B cell (primary cell): ENCODE data around the gene GNAI2. TPM values are rescaled to one million over a fixed set of nuclear protein-coding genes. Genes with fewer than 3 reads are reported as not detected.
A peak's percentile ranks its signal among the peaks of the same experiment; 100 is the strongest.

ENCODE experiments used
- ATAC-seq: fragments of 200-7000 bp; cut with Tn5 transposase; one replicate; pipeline ENCODE4 v1.10.0; 2021; ENCODE audit warnings: low read depth, mild to moderate bottlenecking, moderate number of reproducible peaks, moderate library complexity
- CTCF ChIA-PET: fragments of 350-600 bp; sonication (Branson Sonifier 250); formaldehyde crosslinking; loops from one replicate; lab custom pipeline; 2021; ENCODE audit warnings: antibody characterized with exemption, inconsistent platforms; lab: Charles Lee
- POLR2A ChIA-PET: fragments of 350-600 bp; sonication (Branson Sonifier 250); formaldehyde crosslinking; loops from one replicate; lab custom pipeline; 2021; ENCODE audit warnings: antibody characterized with exemption; lab: Charles Lee
- DNase-seq: peaks from one replicate; pipeline ENCODE4 v3.0.0; 2013
- H2AFZ ChIP-seq: 2 replicates; pipeline ENCODE4 v1.6.1; 2012; ENCODE audit warnings: mild to moderate bottlenecking, low read depth, low read length; ENCODE audit not compliant: insufficient read depth, poor library complexity, severe bottlenecking
- H3K27ac ChIP-seq, 2 donors: 1 replicate in 1 of 2; 2 replicates in 1 of 2; pipeline ENCODE4 v1.5.1; 2012 to 2013; ENCODE audit warnings: low read length in 2 of 2, mild to moderate bottlenecking in 2 of 2, moderate library complexity in 1 of 2
- H3K27me3 ChIP-seq, 4 experiments: fragments of 200-600 bp in 1 of 4; sonication (generic) in 1 of 4; replicated peaks in 1 of 4; 1 replicate in 2 of 4; 2 replicates in 2 of 4; pipeline versions ENCODE4 v1.6.1 to v1.7.0; 2013 to 2016; ENCODE audit warnings: low read length in 3 of 4, mild to moderate bottlenecking in 2 of 4, mixed read lengths in 1 of 4, moderate library complexity in 1 of 4; ENCODE audit not compliant: insufficient read depth in 4 of 4, control insufficient read depth in 3 of 4; ENCODE audit errors: control extremely low read depth in 1 of 4
- H3K36me3 ChIP-seq, 2 experiments: replicated peaks in 1 of 2; 1 replicate in 1 of 2; 2 replicates in 1 of 2; pipeline versions ENCODE4 v1.6.1 to v1.7.1; 2013; ENCODE audit warnings: low read length in 1 of 2; ENCODE audit not compliant: insufficient read depth in 2 of 2, control insufficient read depth in 1 of 2; ENCODE audit errors: control extremely low read depth in 1 of 2, extremely low read depth in 1 of 2
- H3K4me1 ChIP-seq, 2 donors: fragments of 200-600 bp in 1 of 2; sonication (generic) in 1 of 2; 1 replicate in 1 of 2; 2 replicates in 1 of 2; pipeline versions ENCODE4 v1.5.1 to v1.6.1; 2013 to 2017; ENCODE audit warnings: low read length in 2 of 2; ENCODE audit not compliant: control insufficient read depth in 2 of 2, insufficient read depth in 2 of 2
- H3K4me2 ChIP-seq: replicated peaks from 2 replicates; pipeline ENCODE3; 2012; ENCODE audit warnings: mild to moderate bottlenecking, low read depth, low read length; ENCODE audit not compliant: poor library complexity, severe bottlenecking
- H3K4me3 ChIP-seq, 5 experiments: fragments of 200-600 bp in 1 of 5; sonication (generic) in 1 of 5; 1 replicate in 3 of 5; 2 replicates in 2 of 5; pipeline versions ENCODE4 v1.5.1 to v1.7.0; 2011 to 2016; ENCODE audit warnings: low read length in 4 of 5, mild to moderate bottlenecking in 4 of 5, low read depth in 2 of 5, control low read depth in 1 of 5, moderate library complexity in 1 of 5; ENCODE audit not compliant: insufficient read depth in 1 of 5; ENCODE audit errors: control extremely low read depth in 1 of 5, extremely low read depth in 1 of 5
- H3K79me2 ChIP-seq: fragments of 200-600 bp; sonication (generic); one replicate; pipeline ENCODE4 v1.6.0; 2016; ENCODE audit warnings: low read length; ENCODE audit not compliant: control insufficient read depth, insufficient read depth
- H3K9ac ChIP-seq: fragments of 200-600 bp; sonication (generic); 2 replicates; pipeline ENCODE4 v1.6.1; 2017; ENCODE audit warnings: mild to moderate bottlenecking, low read length, moderate library complexity
- H3K9me3 ChIP-seq, 3 donors: one replicate each; pipeline versions ENCODE4 v1.6.1 to v1.7.1; 2013; ENCODE audit warnings: low read length in 2 of 3; ENCODE audit not compliant: control insufficient read depth in 2 of 3, insufficient read depth in 1 of 3; ENCODE audit errors: control extremely low read depth in 1 of 3
- H4K20me1 ChIP-seq: 2 replicates; pipeline ENCODE4 v1.6.0; 2012; ENCODE audit warnings: mild to moderate bottlenecking, low read length; ENCODE audit not compliant: insufficient read depth, control insufficient read depth, poor library complexity, severe bottlenecking
- H3K27ac Mint-ChIP-seq: one replicate; pipeline ENCODE4 v1.8.0; 2021; ENCODE audit warnings: mixed read lengths
- H3K27me3 Mint-ChIP-seq: one replicate; pipeline ENCODE4 v1.8.0; 2021; ENCODE audit warnings: mixed read lengths
- H3K4me1 Mint-ChIP-seq: one replicate; pipeline ENCODE4 v1.8.0; 2021; ENCODE audit warnings: mixed read lengths
- H3K4me3 Mint-ChIP-seq: one replicate; pipeline ENCODE4 v1.8.0; 2021; ENCODE audit warnings: mixed read lengths
- H3K9me3 Mint-ChIP-seq: one replicate; pipeline ENCODE4 v1.8.0; 2022; ENCODE audit warnings: mixed read lengths; ENCODE audit not compliant: insufficient read depth
- EZH2 ChIP-seq: IDR thresholded peaks from 2 replicates; pipeline ENCODE4 v1.6.1; 2012; ENCODE audit warnings: borderline replicate concordance, low read depth, mild to moderate bottlenecking, moderate library complexity, low read length; ENCODE audit not compliant: insufficient read depth, poor library complexity, severe bottlenecking
- WGBS: methylation state at CpG from one replicate; pipeline ENCODE4 v1.1.5; 2013; ENCODE audit warnings: missing lambda C conversion rate; ENCODE audit not compliant: insufficient coverage; 5-methylcytosine and 5-hydroxymethylcytosine counted together
- intact Hi-C: fragments of 100-400 bp; cut with micrococcal nuclease; formaldehyde crosslinking; loops from one replicate; pipeline ENCODE4 v1.10.0; 2022
- polyA plus RNA-seq: library from polyadenylated mRNA; depleted of rRNA; stranded (reverse); fragments of >200 nt; gene quantifications from 2 replicates; pipeline ENCODE4 v1.2.3, GENCODE V29; 2012
- total RNA-seq, 2 donors: library from RNA; stranded (reverse); fragments of 120-200 nt in 1 of 2; gene quantifications; 1 replicate in 1 of 2; 2 replicates in 1 of 2; pipeline versions ENCODE4 v1.2.3 to v1.2.4, GENCODE V29; 2013 to 2022
- TF ChIP-seq, protein P1 (sequence below): fragments of 200-600 bp; IDR thresholded peaks from one replicate; pipeline ENCODE4 v1.8.0; 2022; ENCODE audit warnings: antibody characterized with exemption, mild to moderate bottlenecking

GNAI2 gene
- total and polyA plus RNA-seq, 2 donors (not counting 1 experiment from before 2014, with no cell fraction given) = 302 to 491 TPM

DNA sequence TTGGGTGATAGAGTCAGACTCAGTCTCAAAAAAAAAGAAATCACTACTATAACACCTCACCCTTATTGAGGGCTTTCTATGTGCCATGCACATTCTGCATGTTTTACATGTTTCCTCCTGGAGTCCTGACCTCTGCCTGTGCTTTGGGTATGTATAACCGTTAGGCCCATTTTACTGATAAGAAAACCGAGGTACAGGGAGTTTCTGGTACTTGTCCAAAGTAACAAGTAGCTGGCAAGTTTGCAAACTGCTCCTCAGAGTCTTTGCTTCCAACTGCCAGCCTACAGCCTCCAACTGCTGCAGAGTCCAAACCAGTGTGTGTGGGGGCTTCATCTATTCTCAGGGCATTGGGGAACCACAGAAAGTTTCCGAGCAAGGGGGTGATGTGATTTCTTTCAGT is 3.7 kb upstream of the GNAI2 start:
- H4K20me1 ChIP-seq = peaks cover 11% of the 10 kb centered on the region
- H3K4me1 Mint-ChIP-seq = peaks cover 55% of the 10 kb centered on the region
- ChIA-PET CTCF (interaction anchor here (22.2 kb wide), 1 partner anchor 16 kb away, joined by 596 read pairs; the partner anchor contains the start of gene GNAI2), POLR2A (interaction anchor here (0.7 kb wide), 1 partner anchor 14 kb away, joined by 3 read pairs; no protein-coding TSS in a partner anchor)
- intact Hi-C loops = loop anchor here (10.0 kb wide), 1 partner anchor 888 kb away; the partner anchor contains the start of gene USP4
- no peak overlapping the region for H3K4me2 ChIP-seq
- WGBS = 91% methylated on average over 2 of the region's 3 CpGs
- H3K36me3 ChIP-seq = no peaks in the 10 kb centered on the region
- ATAC-seq (no peak), DNase-seq (no peak)
- no peaks in the 10 kb centered on the region for H3K27me3 Mint-ChIP-seq
- H3K4me1 ChIP-seq = peaks cover 31 to 49% of the 10 kb centered on the region in 2 donors
- H3K4me3 ChIP-seq = no peak overlapping the region
- H3K27ac Mint-ChIP-seq = no peak overlapping the region
- TF ChIP-seq, protein P1, sequence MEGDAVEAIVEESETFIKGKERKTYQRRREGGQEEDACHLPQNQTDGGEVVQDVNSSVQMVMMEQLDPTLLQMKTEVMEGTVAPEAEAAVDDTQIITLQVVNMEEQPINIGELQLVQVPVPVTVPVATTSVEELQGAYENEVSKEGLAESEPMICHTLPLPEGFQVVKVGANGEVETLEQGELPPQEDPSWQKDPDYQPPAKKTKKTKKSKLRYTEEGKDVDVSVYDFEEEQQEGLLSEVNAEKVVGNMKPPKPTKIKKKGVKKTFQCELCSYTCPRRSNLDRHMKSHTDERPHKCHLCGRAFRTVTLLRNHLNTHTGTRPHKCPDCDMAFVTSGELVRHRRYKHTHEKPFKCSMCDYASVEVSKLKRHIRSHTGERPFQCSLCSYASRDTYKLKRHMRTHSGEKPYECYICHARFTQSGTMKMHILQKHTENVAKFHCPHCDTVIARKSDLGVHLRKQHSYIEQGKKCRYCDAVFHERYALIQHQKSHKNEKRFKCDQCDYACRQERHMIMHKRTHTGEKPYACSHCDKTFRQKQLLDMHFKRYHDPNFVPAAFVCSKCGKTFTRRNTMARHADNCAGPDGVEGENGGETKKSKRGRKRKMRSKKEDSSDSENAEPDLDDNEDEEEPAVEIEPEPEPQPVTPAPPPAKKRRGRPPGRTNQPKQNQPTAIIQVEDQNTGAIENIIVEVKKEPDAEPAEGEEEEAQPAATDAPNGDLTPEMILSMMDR = no peak
- TF ChIP-seq EZH2 = no peak
- H3K79me2 ChIP-seq = peaks cover 80% of the 10 kb centered on the region
- H3K9ac ChIP-seq = no peak overlapping the region
- H3K27ac ChIP-seq = no peak overlapping the region
- H3K9me3 Mint-ChIP-seq = no peaks in the 10 kb centered on the region
- H3K27me3 ChIP-seq = no peaks in the 10 kb centered on the region
- no peak overlapping the region for H2AFZ ChIP-seq
- H3K9me3 ChIP-seq = no peaks in the 10 kb centered on the region
- no peak overlapping the region for H3K4me3 Mint-ChIP-seq

DNA sequence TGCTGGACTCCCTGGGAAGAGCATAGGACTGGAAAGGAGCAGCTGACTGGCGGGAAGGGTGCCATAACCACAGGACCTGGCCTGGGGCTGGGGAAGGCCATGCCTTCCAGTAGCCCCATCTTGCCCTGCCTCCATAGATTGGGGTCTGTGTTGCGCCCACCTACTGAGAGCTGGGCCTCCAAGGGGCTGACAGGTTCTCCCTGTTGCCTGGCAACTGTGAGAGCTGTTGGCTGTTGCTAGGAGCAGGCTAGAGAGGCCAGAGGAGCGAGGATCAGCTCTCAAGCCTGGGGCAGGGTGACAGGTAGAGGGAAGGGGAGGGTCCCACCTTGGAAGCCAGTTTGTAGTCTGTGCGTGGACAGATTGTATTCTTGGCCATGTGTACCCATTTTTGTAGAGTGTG is 2.8 kb upstream of the GNAI2 start:
- TF ChIP-seq EZH2 = no peak
- TF ChIP-seq, protein P1 = no peak
- Histone ChIP-seq H4K20me1 (peaks cover 20% of the 10 kb centered on the region), H3K9me3 (no peaks in the 10 kb centered on the region), H3K27ac (no peak overlapping the region), H3K27me3 (no peaks in the 10 kb centered on the region), H3K4me3 (no peak overlapping the region), H3K36me3 (peaks cover 0 to under 1% of the 10 kb centered on the region in 2 experiments), H3K4me2 (no peak overlapping the region), H3K9ac (no peak overlapping the region), H3K4me1 (peaks cover 29 to 46% of the 10 kb centered on the region in 2 donors), H2AFZ (no peak overlapping the region), H3K79me2 (peaks cover 89% of the 10 kb centered on the region)
- H3K27me3 Mint-ChIP-seq = no peaks in the 10 kb centered on the region
- H3K4me3 Mint-ChIP-seq = no peak overlapping the region
- intact Hi-C loops = loop anchor here (10.0 kb wide), 1 partner anchor 888 kb away; the partner anchor contains the start of gene USP4
- ChIA-PET POLR2A (interaction anchor here (0.6 to 1.7 kb wide), 2 partner anchors 10 to 66 kb away, joined by 3 to 8 read pairs; partner anchors contain the start of genes HYAL3 and NAA80), CTCF (interaction anchor here (22.2 kb wide), 1 partner anchor 16 kb away, joined by 596 read pairs; the partner anchor contains the start of gene GNAI2)
- peak overlapping the region; percentile 32 for H3K27ac Mint-ChIP-seq
- H3K4me1 Mint-ChIP-seq = peaks cover 54% of the 10 kb centered on the region
- no peak for ATAC-seq
- H3K9me3 Mint-ChIP-seq = no peaks in the 10 kb centered on the region
- WGBS = 97% methylated on average over 4 of the region's 4 CpGs
- DNase-seq = no peak
